Measurements from ENCODE around the gene PIK3R5.

Gene PIK3R5

GRCh38 chr17:8954339-8954738 is 11.2 kb downstream of the PIK3R5 start:
- H3K27me3 ChIP-seq (ENCODE audit: insufficient read depth, low read depth, severe bottlenecking), result no peaks in the 10 kb centered on the region
- peak; percentile 81 for DNase-seq
- H3K36me3 ChIP-seq, result no peaks in the 10 kb centered on the region
- H3K27ac ChIP-seq, result peak overlapping the region; percentile 23; the same call in 1 of the 2 replicates
- H3K9me3 ChIP-seq (ENCODE audit: severe bottlenecking), result no peaks in the 10 kb centered on the region
- TF ChIP-seq, protein P1, sequence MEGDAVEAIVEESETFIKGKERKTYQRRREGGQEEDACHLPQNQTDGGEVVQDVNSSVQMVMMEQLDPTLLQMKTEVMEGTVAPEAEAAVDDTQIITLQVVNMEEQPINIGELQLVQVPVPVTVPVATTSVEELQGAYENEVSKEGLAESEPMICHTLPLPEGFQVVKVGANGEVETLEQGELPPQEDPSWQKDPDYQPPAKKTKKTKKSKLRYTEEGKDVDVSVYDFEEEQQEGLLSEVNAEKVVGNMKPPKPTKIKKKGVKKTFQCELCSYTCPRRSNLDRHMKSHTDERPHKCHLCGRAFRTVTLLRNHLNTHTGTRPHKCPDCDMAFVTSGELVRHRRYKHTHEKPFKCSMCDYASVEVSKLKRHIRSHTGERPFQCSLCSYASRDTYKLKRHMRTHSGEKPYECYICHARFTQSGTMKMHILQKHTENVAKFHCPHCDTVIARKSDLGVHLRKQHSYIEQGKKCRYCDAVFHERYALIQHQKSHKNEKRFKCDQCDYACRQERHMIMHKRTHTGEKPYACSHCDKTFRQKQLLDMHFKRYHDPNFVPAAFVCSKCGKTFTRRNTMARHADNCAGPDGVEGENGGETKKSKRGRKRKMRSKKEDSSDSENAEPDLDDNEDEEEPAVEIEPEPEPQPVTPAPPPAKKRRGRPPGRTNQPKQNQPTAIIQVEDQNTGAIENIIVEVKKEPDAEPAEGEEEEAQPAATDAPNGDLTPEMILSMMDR (IDR thresholded peaks at IDR 0.05; ENCODE audit: low read depth, low read length), result no peak
- no peak overlapping the region for H3K4me3 ChIP-seq (ENCODE audit: low read depth, low read length)

GRCh38 chr17:8953156-8953885 is 12.2 kb downstream of the PIK3R5 start:
- Histone ChIP-seq H3K4me3 (ENCODE audit: low read depth, low read length) (no peak overlapping the region), H3K27me3 (ENCODE audit: insufficient read depth, low read depth, severe bottlenecking) (no peaks in the 10 kb centered on the region), H3K36me3 (no peaks in the 10 kb centered on the region), H3K27ac (no peak overlapping the region), H3K9me3 (ENCODE audit: severe bottlenecking) (no peaks in the 10 kb centered on the region)
- TF ChIP-seq, protein P1 (IDR thresholded peaks at IDR 0.05; ENCODE audit: low read depth, low read length), result no peak
- no peak for DNase-seq

DNA sequence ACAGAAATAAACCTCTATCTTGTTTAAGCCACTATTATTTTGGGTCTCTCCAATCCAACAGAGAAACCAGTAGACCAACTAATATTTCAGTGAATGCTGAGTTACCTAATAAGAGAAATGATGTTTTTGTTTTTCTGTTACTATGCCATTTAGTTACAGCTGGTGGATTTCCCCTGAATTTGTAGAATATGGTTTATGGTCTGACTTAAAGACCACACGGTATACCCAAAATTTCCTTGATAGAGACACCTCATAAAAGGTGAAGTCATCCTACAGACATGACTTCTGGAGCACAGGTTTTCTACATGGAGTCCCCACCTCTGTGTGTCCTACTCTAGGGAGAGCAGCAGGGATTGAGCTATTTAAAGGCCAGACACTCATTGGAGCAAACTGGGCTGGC is 13.3 kb downstream of the PIK3R5 start:
- H3K27ac ChIP-seq, result no peak overlapping the region
- no peaks in the 10 kb centered on the region for H3K9me3 ChIP-seq (ENCODE audit: severe bottlenecking)
- H3K4me3 ChIP-seq (ENCODE audit: low read depth, low read length), result no peak overlapping the region
- no peaks in the 10 kb centered on the region for H3K36me3 ChIP-seq
- DNase-seq, result no peak
- TF ChIP-seq, protein P1 (IDR thresholded peaks at IDR 0.05; ENCODE audit: low read depth, low read length), result no peak
- no peaks in the 10 kb centered on the region for H3K27me3 ChIP-seq (ENCODE audit: insufficient read depth, low read depth, severe bottlenecking)

DNA sequence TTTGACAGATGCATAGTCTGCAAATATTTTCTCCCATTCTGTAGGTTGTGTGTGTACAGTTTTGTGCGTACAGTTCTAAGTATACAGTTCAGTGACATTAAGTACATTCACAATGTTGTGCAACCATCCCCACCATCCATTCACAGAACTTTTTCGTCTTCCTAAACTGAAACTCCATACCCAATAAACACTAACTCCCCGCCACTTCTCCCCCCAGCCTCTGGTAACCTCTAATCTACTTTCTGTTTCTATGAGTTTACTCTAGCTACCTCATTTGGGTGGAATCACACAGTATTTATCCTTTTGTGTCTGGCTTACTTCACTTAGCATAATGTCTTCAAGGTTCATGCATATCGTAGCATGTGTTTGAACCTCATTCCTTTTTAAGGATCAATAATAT is 14.3 kb downstream of the PIK3R5 start:
- TF ChIP-seq, protein P1 (IDR thresholded peaks at IDR 0.05; ENCODE audit: low read depth, low read length), result no peak
- H3K27ac ChIP-seq, result no peak overlapping the region

DNA sequence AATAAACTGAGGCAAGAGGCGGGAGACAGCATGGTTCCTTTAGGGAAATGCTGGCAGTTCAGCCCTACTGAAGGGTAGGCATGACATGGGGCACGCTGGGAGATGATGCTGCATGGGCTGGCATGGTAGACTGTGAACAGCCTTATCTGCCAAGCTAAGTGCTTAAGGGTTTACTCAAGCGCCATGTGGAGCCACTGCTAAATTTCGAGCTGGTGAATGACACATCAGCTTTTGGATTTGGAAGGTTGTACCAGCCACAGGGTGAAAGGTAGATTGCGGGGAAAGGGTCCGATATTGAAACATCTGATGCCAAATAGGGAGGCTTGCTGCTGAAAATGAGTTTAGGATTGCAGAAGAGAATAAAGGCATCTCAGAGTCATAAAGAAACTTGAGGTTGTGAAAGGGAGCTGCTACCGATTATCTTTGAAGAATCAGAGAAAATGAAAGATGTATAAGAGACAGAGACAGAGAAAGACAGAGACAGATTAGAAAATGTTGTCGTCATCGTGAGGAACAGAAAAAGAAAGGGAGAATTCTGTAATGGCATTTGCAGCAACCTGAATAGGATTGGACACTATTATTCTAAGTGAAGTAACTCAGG is 16.3 kb downstream of the PIK3R5 start:
- Histone ChIP-seq H3K9me3 (ENCODE audit: severe bottlenecking) (no peaks in the 10 kb centered on the region), H3K36me3 (no peaks in the 10 kb centered on the region), H3K27me3 (ENCODE audit: insufficient read depth, low read depth, severe bottlenecking) (no peaks in the 10 kb centered on the region), H3K27ac (no peak overlapping the region), H3K4me3 (ENCODE audit: low read depth, low read length) (no peak overlapping the region)
- DNase-seq, result no peak
- TF ChIP-seq, protein P1 (IDR thresholded peaks at IDR 0.05; ENCODE audit: low read depth, low read length), result no peak

More for the DNA sequence above, 14.3 kb downstream of the PIK3R5 start:
- Histone ChIP-seq H3K27me3 (ENCODE audit: insufficient read depth, low read depth, severe bottlenecking) (no peaks in the 10 kb centered on the region), H3K36me3 (no peaks in the 10 kb centered on the region), H3K9me3 (ENCODE audit: severe bottlenecking) (no peaks in the 10 kb centered on the region), H3K4me3 (ENCODE audit: low read depth, low read length) (no peak overlapping the region)
- DNase-seq, result no peak
